ENCODE measurements around the gene PRMT5.

DNA sequence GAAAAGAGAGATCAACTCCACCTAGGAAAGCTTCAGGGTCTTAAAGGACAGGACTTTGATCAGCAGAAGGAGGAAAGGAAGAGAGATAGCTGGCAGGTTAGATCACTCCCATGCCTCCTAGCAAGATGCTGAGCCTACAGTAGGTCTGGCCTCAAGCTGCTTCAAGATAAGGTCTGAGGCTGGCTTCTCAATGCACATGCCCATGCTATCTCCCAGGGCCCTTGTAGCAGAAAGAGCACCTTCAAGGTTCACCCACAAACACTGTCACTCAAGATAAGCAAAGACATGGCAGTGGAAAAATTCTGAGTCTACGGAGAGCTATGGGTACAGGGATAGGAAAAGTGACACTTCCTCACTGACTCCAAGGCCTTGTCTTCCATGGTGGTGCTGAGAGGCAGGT, 31.8 kb downstream of the PRMT5 start:
- TF ChIP-seq, protein P1, sequence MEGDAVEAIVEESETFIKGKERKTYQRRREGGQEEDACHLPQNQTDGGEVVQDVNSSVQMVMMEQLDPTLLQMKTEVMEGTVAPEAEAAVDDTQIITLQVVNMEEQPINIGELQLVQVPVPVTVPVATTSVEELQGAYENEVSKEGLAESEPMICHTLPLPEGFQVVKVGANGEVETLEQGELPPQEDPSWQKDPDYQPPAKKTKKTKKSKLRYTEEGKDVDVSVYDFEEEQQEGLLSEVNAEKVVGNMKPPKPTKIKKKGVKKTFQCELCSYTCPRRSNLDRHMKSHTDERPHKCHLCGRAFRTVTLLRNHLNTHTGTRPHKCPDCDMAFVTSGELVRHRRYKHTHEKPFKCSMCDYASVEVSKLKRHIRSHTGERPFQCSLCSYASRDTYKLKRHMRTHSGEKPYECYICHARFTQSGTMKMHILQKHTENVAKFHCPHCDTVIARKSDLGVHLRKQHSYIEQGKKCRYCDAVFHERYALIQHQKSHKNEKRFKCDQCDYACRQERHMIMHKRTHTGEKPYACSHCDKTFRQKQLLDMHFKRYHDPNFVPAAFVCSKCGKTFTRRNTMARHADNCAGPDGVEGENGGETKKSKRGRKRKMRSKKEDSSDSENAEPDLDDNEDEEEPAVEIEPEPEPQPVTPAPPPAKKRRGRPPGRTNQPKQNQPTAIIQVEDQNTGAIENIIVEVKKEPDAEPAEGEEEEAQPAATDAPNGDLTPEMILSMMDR (IDR thresholded peaks at IDR 0.05 in 4 of 5, conservative IDR thresholded peaks at IDR 0.05 in 1 of 5) = no peak
- TF ChIP-seq POLR2A (IDR thresholded peaks at IDR 0.05) = no peak

Data from gastrocnemius medialis (tissue), 4 donors.